Activated CD4-positive, alpha-beta T cell treated with anti-CD3 and anti-CD28 coated beads, Interleukin-2, amount 10 ng/mL, durations not matched to agents 7 days and 5 days (primary cell): ENCODE data around the gene BCL7A. TPM values are rescaled to one million over a fixed set of nuclear protein-coding genes. Genes with fewer than 3 reads are reported as not detected.

Source experiments
- CTCF ChIA-PET: fragments of 350-600 bp; sonication (Branson Sonifier 250); formaldehyde crosslinking; loops from one replicate; lab custom pipeline; 2021; ENCODE audit warnings: antibody characterized with exemption; lab: Charles Lee
- POLR2A ChIA-PET: fragments of 350-600 bp; sonication (Branson Sonifier 250); formaldehyde crosslinking; loops from one replicate; lab custom pipeline; 2021; ENCODE audit warnings: antibody characterized with exemption; lab: Charles Lee
- DNase-seq: peaks from one replicate; pipeline ENCODE4 v3.0.0-alpha.2; 2020
- H3K27ac Mint-ChIP-seq: one replicate; pipeline ENCODE4 v1.8.0; 2021; ENCODE audit warnings: mild to moderate bottlenecking, moderate library complexity, mixed read lengths
- H3K27me3 Mint-ChIP-seq: one replicate; pipeline ENCODE4 v1.8.0; 2021; ENCODE audit warnings: mixed read lengths
- H3K36me3 Mint-ChIP-seq: one replicate; pipeline ENCODE4 v1.8.0; 2021; ENCODE audit warnings: low read depth, mixed read lengths
- H3K4me1 Mint-ChIP-seq: one replicate; pipeline ENCODE4 v1.8.0; 2021; ENCODE audit warnings: mixed read lengths
- H3K4me3 Mint-ChIP-seq: one replicate; pipeline ENCODE4 v1.8.0; 2021; ENCODE audit warnings: mild to moderate bottlenecking, moderate library complexity, mixed read lengths
- H3K9me3 Mint-ChIP-seq: one replicate; pipeline ENCODE4 v1.8.0; 2021; ENCODE audit warnings: mixed read lengths
- total RNA-seq, 2 experiments: library from RNA; stranded (reverse); gene quantifications; one replicate each; pipeline ENCODE4 v1.2.3, GENCODE V29; 2021

Gene BCL7A
- total RNA-seq, 2 experiments from 2014 or later: 8.5 to 8.7 TPM

DNA sequence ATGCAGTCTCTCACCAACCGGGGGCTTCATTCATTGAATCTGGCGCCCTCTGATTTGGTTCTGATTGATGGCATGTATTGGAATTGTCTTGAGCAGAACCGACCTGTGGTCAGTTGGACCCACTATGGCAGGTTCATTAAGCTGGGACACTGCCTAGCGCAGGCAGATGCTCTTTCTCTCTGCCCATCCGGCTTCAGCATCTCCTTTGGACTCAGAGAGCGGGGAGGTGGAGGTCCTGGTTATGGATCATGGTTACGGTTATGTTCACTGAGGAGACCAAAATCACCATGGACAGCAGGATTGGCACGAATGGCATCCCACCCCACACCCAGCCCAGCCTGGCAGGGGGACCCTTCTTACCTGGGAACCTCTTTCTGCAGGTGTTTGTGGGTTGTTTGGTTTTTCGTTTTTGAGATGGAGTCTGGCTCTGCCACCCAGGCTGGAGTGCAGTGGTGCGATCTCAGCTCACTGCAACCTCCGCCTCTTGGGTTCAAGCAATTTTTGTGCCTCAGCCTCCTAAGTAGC, 16.4 kb upstream of the BCL7A start:
- Mint-ChIP-seq H3K4me3 (no peak overlapping the region), H3K27me3 (peaks cover 10% of the 10 kb centered on the region), H3K9me3 (no peaks in the 10 kb centered on the region), H3K36me3 (no peaks in the 10 kb centered on the region), H3K4me1 (peaks cover 37% of the 10 kb centered on the region), H3K27ac (peak overlapping the region; percentile 31)
- POLR2A ChIA-PET: no interaction called here
- CTCF ChIA-PET: interaction anchor here (1.1 to 1.5 kb wide), 2 partner anchors 38 to 211 kb away, joined by 3 to 5 read pairs; partner anchors contain the start of gene RHOF
- no peak for DNase-seq

DNA sequence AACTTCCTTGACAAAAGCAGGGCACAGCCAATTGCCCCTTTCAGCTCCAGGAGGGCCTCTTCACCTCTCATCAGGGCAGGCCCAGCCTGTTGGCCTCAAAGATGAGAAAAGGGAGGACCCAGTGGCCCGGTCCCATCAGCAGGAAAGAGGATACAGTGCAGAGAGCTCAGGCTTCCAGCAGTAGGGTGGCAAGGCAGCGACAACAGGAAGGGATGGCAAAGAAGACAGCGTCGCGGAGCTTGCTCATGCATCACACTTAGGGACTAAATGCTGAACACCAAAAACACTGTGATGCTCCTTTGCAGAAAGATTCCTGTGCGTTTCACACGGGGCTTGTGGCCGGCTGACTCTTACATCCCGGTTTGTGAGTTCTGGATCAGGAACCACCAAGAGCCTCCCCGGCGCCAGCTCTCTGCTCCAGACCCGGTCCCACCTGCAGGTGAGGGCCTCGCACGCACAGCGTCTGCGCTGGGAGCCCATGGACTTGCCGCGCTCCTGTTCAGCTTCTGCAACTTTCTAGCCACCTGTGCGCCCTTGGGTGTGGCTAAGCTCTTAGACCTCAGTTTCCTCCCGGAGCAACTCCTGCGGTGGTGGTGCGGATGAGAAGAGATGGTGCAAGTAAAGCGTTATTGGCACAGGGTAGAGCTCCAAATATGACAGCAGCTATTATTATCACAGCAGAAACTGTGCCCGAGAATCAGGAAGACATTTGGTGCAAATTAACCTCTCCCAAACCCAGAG, 15.3 kb upstream of the BCL7A start:
- POLR2A ChIA-PET: no interaction called here
- Mint-ChIP-seq H3K4me1 (peaks cover 37% of the 10 kb centered on the region), H3K4me3 (peak overlapping the region; percentile 26), H3K27me3 (peaks cover 10% of the 10 kb centered on the region), H3K36me3 (no peaks in the 10 kb centered on the region), H3K9me3 (no peaks in the 10 kb centered on the region), H3K27ac (peak overlapping the region; percentile 80)
- CTCF ChIA-PET: interaction anchor here (0.6 to 2.0 kb wide), 7 partner anchors 10 to 666 kb away, joined by 3 to 6 read pairs (median 3); partner anchors contain the start of gene RHOF
- DNase-seq: peak; percentile 53

DNA sequence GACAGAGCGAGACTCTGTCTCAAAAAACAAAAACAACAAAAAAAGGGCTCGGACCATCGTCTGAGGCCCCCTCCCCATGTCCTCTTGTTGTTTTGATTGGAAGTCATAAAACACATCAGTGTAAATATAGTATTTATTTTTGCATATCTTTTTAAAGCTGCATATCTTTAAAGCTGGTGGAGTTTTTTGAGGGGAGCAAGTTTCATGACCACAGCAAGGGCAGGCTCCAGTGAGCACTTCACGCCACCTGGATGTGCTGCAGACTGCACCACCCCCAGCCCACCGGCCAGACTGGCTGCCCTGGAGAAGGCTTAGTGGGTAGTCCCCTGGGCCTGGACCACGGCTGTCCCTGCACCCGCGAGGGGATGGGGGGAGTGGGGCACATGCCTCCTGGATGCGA, 11.9 kb upstream of the BCL7A start:
- ChIA-PET POLR2A (no interaction called here), CTCF (interaction anchor here (0.6 to 0.8 kb wide), 3 partner anchors 26 to 814 kb away, joined by 3 to 4 read pairs (median 3); no protein-coding TSS in a partner anchor)
- H3K27me3 Mint-ChIP-seq: peaks cover 5% of the 10 kb centered on the region
- H3K27ac Mint-ChIP-seq: no peak overlapping the region
- H3K4me1 Mint-ChIP-seq: peaks cover 36% of the 10 kb centered on the region
- no peaks in the 10 kb centered on the region for H3K36me3 Mint-ChIP-seq
- no peak overlapping the region for H3K4me3 Mint-ChIP-seq
- DNase-seq: no peak
- H3K9me3 Mint-ChIP-seq: no peaks in the 10 kb centered on the region

DNA sequence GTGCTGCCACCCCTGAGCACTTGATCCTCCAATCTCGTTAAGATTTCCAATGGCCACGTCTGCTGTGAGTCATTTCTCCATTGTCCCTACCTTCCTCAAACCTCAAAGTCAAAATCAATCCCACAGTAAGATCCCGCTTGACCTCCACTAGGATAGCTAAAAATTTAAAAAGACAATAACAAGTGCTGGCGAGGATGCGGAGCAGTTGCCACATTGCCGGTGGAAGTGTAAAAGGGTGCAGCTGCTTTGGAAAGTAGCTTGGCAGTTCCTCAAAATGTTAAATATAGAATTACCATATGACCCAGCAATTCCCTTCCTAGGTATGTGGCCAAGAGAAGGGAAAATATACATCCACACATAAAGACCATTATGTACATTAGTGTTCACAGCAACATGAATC, 9.5 kb upstream of the BCL7A start:
- no peak overlapping the region for H3K27ac Mint-ChIP-seq
- H3K27me3 Mint-ChIP-seq: peaks cover 4% of the 10 kb centered on the region
- DNase-seq: no peak
- peaks cover 15% of the 10 kb centered on the region for H3K4me1 Mint-ChIP-seq
- H3K4me3 Mint-ChIP-seq: no peak overlapping the region
- H3K36me3 Mint-ChIP-seq: no peaks in the 10 kb centered on the region
- no peaks in the 10 kb centered on the region for H3K9me3 Mint-ChIP-seq
- ChIA-PET CTCF (interaction anchor here (1.1 kb wide), 1 partner anchor 12 kb away, joined by 3 read pairs; no protein-coding TSS in a partner anchor), POLR2A (no interaction called here)

DNA sequence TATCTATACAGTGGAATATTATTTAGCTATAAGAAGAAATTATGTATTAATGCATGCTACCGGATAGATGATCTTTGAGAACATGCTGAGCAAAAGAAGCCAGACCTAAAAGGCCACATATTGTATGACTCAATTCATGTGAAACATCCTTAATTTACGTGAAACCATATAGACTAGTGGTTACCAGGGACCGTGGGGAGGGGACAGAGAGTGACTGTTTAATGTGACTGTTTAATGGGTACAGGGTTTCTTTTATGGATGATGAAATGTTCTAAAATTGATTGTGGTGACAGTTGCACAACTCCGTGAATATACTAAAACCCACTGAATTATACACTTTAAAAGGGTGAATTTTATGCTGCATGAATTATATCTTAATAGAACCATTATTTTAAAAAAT, 8.5 kb upstream of the BCL7A start:
- CTCF ChIA-PET: no interaction called here
- H3K36me3 Mint-ChIP-seq: no peaks in the 10 kb centered on the region

DNA sequence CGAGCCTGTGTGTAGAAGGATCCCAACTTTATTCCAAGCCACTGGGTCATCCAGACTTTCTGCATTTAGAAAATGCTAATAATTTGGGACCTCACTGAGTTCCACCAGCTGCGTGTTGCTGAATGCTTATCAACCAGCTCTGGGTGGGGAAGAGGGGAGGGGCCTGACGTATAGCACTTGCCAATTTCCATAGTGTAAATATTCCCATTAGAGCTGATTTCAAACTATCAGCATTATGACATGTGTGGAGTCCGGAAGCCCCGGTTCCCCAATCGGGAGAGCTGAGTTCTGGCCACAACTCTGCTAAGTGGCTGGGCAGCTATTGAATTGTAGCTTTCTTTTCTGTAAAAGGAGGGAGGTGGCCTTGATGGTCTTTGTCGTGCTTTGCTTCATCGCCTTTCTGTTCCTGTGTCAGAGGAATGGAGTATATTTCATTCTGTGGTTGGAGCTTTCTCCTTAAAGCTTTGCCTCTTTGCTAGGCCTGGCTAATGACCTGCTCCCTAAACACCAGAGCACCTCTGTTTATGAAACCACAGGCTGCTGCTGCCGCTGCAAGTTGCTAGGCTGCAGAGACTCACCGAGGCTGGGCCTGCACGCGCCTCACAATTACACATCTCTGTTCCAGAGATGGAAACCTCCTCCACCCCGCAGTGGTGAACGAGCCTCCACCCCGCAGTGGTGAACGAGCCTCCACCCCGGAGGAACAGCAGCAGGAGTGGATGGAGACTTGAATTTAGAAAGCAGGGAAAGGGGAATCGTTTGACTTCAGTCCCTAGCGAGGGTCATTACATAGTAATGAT, 7.7 kb upstream of the BCL7A start:
- POLR2A ChIA-PET: no interaction called here
- DNase-seq: no peak
- Mint-ChIP-seq H3K27ac (peak overlapping the region; percentile 54), H3K27me3 (peaks cover 3% of the 10 kb centered on the region), H3K4me1 (peaks cover 10% of the 10 kb centered on the region), H3K36me3 (peaks cover 1% of the 10 kb centered on the region), H3K9me3 (peaks cover 9% of the 10 kb centered on the region), H3K4me3 (no peak overlapping the region)
- CTCF ChIA-PET: interaction anchor here (0.6 kb wide), 1 partner anchor 24 kb away, joined by 3 read pairs; no protein-coding TSS in a partner anchor

More for the DNA sequence above, 8.5 kb upstream of the BCL7A start:
- peaks cover 2% of the 10 kb centered on the region for H3K27me3 Mint-ChIP-seq
- peaks cover 10% of the 10 kb centered on the region for H3K4me1 Mint-ChIP-seq
- H3K4me3 Mint-ChIP-seq: no peak overlapping the region
- DNase-seq: no peak
- POLR2A ChIA-PET: no interaction called here
- peaks cover 1% of the 10 kb centered on the region for H3K9me3 Mint-ChIP-seq
- no peak overlapping the region for H3K27ac Mint-ChIP-seq

DNA sequence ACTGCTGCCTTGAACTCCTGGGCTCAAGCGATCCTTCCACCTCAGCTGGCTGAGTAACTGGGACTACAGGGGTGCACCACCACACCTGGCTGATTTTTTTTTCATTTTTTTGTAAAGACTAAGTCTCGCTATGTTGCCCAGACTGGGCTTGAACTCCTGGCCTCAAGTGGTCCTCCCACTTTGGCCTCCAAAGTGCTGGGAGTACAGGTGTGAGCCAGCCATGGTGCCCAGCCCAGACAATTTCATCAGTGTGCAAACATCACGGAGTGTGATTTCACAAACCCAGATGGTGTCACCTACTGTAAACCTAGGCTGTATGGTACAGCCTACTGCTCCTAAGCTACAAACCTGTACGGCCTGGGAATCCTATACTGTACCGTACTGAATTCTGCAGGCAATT, 6.9 kb upstream of the BCL7A start:
- H3K9me3 Mint-ChIP-seq: peaks cover 12% of the 10 kb centered on the region
- ChIA-PET CTCF (interaction anchor here (0.6 kb wide), 1 partner anchor 25 kb away, joined by 3 read pairs; no protein-coding TSS in a partner anchor), POLR2A (interaction anchor here (0.6 kb wide), 1 partner anchor 14 kb away, joined by 5 read pairs; no protein-coding TSS in a partner anchor)
- H3K27me3 Mint-ChIP-seq: peaks cover 7% of the 10 kb centered on the region
- peaks cover 10% of the 10 kb centered on the region for H3K4me1 Mint-ChIP-seq
- peaks cover 1% of the 10 kb centered on the region for H3K36me3 Mint-ChIP-seq
- no peak overlapping the region for H3K27ac Mint-ChIP-seq
- no peak overlapping the region for H3K4me3 Mint-ChIP-seq
- DNase-seq: no peak

DNA sequence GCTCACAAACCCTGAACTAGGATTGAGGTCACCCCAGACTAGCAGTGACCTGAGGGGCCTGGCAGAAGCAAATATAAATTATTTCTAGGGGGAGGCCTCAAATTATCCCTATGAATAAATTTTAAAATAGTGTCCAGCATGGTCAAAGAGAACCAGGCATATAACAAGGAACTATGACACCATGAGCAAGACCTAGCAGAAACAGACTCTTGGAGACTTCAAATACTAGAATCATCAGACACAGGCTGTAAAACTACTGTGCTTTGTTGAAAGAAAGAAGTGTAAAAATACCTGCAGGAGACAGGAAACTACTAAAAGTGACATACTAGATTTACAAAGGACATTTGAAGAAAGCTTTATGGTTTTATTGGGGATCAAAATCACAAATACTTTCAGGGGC, 3.2 kb upstream of the BCL7A start:
- H3K4me1 Mint-ChIP-seq: peaks cover 19% of the 10 kb centered on the region
- ChIA-PET POLR2A (no interaction called here), CTCF (no interaction called here)
- peaks cover 12% of the 10 kb centered on the region for H3K9me3 Mint-ChIP-seq
- no peak overlapping the region for H3K27ac Mint-ChIP-seq
- DNase-seq: no peak
- H3K36me3 Mint-ChIP-seq: peaks cover 6% of the 10 kb centered on the region
- H3K27me3 Mint-ChIP-seq: peaks cover 19% of the 10 kb centered on the region
- H3K4me3 Mint-ChIP-seq: no peak overlapping the region

DNA sequence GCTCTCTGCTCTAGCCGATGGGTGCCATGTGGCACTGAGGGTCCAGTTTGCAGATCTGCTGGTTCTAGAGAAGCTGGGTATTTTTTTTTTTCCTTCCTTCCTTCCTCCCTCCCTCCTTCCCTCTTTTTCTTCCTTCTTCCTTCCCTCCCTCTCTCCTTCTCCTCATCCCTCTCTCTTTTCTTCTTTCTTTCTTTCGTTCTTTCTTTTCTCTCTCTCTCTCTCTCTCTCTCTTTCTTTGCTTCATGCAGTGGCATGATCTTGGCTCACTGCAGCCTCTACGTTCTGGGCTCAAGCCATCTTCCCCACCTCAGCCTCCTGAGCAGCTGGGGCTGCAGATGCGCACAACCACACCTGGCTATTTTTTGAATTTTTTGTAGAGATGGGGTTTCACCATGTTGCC, 2.7 kb upstream of the BCL7A start:
- peaks cover 19% of the 10 kb centered on the region for H3K27me3 Mint-ChIP-seq
- peaks cover 18% of the 10 kb centered on the region for H3K4me1 Mint-ChIP-seq
- no peak overlapping the region for H3K4me3 Mint-ChIP-seq
- peaks cover 6% of the 10 kb centered on the region for H3K36me3 Mint-ChIP-seq
- H3K27ac Mint-ChIP-seq: no peak overlapping the region
- no peak for DNase-seq
- H3K9me3 Mint-ChIP-seq: peaks cover 12% of the 10 kb centered on the region
- POLR2A ChIA-PET: no interaction called here
- CTCF ChIA-PET: no interaction called here

DNA sequence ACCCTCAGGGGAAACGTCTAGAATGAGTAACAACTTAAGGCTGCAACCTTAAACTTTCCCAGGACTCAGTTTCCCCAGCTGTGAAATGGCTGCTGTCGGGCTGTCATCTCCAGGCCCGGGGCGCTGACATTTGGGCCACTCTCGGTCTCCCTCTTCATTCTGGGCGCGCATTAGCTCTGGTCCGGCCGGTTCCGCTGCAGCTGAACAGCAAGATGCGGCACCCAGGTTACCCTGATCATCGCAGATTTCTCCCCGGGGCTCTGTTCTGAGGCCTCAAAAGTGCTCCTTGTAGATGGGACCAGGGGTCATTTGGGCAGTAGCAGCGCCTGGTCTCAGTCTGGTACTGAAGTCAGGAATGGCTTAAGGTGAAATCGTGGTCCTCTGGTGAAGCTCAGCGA, 890 bp upstream of the BCL7A start:
- DNase-seq: no peak
- H3K27ac Mint-ChIP-seq: no peak overlapping the region
- H3K27me3 Mint-ChIP-seq: peaks cover 19% of the 10 kb centered on the region
- ChIA-PET POLR2A (no interaction called here), CTCF (interaction anchor here (0.6 to 0.8 kb wide), 2 partner anchors 18 to 210 kb away, joined by 3 to 4 read pairs; no protein-coding TSS in a partner anchor)
- peaks cover 6% of the 10 kb centered on the region for H3K36me3 Mint-ChIP-seq
- peaks cover 12% of the 10 kb centered on the region for H3K9me3 Mint-ChIP-seq
- H3K4me3 Mint-ChIP-seq: peak overlapping the region; percentile 81
- H3K4me1 Mint-ChIP-seq: peaks cover 12% of the 10 kb centered on the region

DNA sequence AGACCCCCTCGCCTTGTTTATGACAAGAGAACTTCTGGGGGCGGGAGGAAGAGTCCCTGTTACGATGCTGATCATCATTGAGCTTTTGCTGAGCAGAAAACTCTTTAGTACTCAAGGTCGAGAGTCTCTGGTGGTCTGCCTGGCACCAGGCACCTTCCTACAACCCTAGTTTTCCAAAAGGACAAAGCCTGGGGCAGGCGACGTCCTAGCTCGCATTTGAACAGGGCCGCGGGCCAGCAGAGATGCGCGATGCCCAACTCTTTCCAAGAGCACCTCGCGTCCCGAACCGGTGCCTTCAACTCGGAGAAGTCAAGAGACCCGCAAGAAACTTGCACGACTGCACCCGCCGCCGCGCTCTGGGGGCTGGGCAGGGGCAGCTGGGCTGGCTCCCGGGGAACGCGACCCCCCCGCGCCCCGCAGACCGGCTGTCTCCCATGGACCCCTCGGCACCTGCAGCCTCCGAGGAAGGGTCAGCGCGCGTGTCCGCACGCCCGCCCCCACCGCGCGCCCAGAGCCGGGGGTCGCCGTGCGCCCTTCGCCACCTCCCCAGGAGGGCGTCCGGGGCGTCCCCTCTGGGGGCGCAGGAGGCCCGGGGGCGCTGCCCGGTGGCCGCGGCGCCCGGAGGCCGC, 377 bp upstream of the BCL7A start:
- Mint-ChIP-seq H3K27ac (peak overlapping the region; percentile 85), H3K27me3 (peaks cover 19% of the 10 kb centered on the region), H3K9me3 (peaks cover 12% of the 10 kb centered on the region), H3K4me1 (peaks cover 12% of the 10 kb centered on the region), H3K4me3 (peak overlapping the region; percentile 89), H3K36me3 (peaks cover 6% of the 10 kb centered on the region)
- ChIA-PET POLR2A (no interaction called here), CTCF (interaction anchor here (0.6 to 0.8 kb wide), 2 partner anchors 17 to 210 kb away, joined by 3 to 4 read pairs; no protein-coding TSS in a partner anchor)
- DNase-seq: peak; percentile 24
